ENCODE results near the gene TEDDM1.

Gene TEDDM1

DNA sequence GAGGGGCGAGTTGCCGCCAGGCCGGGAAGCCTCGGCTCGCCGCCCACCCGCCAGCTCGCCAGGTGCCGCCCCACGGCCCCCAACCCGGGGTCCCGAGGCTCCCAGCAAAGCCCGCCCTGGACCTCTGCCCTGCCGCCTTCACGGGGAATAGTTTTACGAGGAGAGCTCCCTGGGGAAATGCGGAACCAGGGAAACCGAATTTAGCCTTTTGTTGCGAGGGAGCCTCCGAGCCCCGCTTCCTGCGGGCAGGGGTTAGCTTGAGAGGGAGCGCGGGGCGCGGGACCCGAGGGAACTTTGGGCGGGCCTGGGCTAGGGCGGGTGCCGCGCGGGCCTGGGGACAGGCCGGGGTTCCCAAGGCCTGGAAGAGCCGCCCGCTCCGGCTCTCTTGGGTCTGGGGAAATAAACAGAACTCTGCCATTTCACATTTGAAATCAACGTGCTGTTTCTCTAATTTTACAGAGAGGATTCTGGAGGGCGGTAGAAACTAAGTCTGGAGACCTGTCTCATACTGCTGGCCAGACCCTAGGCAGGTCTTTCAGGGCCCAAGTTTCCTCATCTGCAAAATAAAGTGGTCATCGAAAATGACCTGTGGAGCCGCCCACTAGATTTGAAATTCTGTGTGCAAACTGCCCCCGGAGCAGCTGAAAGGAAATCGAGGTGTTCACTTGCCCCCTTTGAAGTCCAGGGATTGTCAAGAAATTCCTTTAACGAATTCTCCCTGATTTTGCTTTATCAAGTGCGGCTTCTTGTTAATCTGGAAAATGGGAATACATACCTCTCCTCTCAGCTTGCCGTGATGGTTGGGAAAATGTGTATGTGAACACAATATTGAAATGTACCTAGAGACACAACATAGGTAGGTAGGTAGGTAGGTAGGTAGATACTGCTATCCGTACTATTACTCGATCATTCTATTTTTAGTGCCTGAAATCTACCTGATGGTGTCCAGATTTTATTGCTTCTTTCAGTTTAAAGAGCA lies 8.1 kb downstream of the TEDDM1 start:
- TF ChIP-seq SPI1 (IDR thresholded peaks at IDR 0.05; ENCODE audit: low read depth, low read length) (0 out of 2 replicates have a peak, but pooled peaks have one; percentile 17), TAF1 (IDR thresholded peaks at IDR 0.05; ENCODE audit: low read depth, low read length) (no peak)
- FAIRE-seq = no peak
- DNase-seq (ENCODE audit: insufficient read length, low spot score) = no peak

DNA sequence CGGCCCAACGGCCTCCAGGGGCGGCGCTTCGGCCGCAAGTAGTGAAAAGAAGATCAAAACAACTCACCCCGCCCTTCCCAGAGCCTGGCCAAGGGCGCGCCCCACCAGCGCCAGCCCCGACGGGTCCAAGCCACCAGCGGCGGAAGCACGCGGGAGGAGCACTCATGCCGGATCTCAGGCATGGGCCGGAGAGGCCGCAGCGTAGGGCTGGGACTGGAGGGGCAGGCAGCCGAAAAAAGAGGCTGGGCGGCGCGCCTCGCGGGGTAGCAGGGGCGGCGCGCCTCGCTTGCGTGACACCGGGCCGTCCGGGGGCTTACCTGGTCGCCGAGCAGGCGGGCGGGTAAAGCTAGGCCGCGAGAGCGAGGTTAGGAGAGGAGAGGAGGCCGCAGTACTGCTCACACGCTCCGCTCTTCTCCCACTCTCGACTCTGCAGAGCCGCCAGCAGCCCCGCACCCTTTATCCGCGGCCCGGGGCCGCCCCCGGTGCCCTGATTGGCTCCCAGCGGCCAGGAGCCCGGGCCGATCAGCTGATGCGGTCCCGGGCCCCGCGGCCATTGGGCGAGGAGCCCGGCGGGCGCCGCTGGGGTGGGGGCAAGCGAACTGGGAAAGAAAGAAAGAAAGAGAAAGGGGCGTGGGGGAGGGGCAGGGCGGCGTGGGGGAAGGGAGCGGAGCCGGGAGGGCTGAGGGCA lies 9.0 kb downstream of the TEDDM1 start, which contains the start of gene GLUL:
Gene GLUL (minus strand): TSS at position 429 of the 688 bp plus-strand sequence. CDS start 3,053 bp downstream, outside the sequence.
- DNase-seq (ENCODE audit: insufficient read length, low spot score) (peak; percentile 78), FAIRE-seq (peak; percentile 62)
- TF ChIP-seq POLR2A (IDR thresholded peaks at IDR 0.05; ENCODE audit: low read depth, low read length) (peak; percentile 92), PAX5 (IDR thresholded peaks at IDR 0.05; ENCODE audit: insufficient read depth, low read length, severe bottlenecking) (no peak), POLR2AphosphoS5 (IDR thresholded peaks at IDR 0.05; ENCODE audit: low read depth, low read length) (peak; percentile 91), TAF1 (IDR thresholded peaks at IDR 0.05; ENCODE audit: low read depth, low read length) (peak; percentile 75)

DNA sequence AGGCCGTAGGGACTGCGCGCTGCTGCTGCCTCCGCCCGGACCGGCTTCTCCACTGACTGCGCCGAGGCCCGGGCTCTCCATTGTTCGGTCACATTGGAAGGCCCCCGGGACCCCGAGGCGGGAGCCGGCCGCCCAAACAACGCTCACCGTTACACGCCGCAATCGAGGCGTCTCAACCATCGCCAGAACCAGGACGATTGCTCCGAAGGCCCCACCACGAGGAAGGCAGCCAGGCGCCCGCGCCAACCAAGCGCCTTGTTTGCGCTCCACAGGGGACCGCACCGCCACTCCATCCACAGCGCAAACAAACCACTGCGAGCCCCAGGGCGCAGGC lies 9.5 kb downstream of the TEDDM1 start:
- DNase-seq (ENCODE audit: insufficient read length, low spot score) (no peak), FAIRE-seq (no peak)
- TF ChIP-seq PAX5 (IDR thresholded peaks at IDR 0.05; ENCODE audit: insufficient read depth, low read length, severe bottlenecking) = no peak
- no peak for TF ChIP-seq POLR2A (IDR thresholded peaks at IDR 0.05; ENCODE audit: low read depth, low read length)
- no peak for TF ChIP-seq SPI1 (IDR thresholded peaks at IDR 0.05; ENCODE audit: low read depth, low read length)
- TF ChIP-seq POLR2AphosphoS5 (IDR thresholded peaks at IDR 0.05; ENCODE audit: low read depth, low read length) = no peak
- no peak for TF ChIP-seq POU2F2 (IDR thresholded peaks at IDR 0.05; ENCODE audit: low read depth, low read length)
- TF ChIP-seq TAF1 (IDR thresholded peaks at IDR 0.05; ENCODE audit: low read depth, low read length) = no peak

DNA sequence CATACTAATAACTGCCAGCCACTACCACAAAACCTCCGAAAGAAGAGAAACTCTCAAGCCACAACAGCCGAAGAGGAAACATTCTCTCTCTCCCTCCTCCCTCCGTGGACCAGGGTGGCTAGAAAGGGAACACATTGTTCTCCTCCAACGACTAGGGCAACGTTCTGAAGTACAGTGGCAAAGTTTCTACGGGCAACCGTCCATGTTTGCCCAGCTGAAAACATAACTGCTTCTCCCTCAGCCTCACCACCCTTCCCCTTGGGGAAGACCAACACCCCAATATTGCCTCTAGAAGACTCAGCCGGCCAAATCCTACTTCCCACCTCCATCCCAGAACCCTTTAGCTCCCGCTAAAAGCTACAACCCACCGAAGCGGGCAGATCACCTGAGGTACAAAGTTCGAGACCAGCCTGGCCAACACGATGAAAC lies 10.8 kb downstream of the TEDDM1 start:
- peak; percentile 56 for FAIRE-seq
- TF ChIP-seq POLR2AphosphoS5 (IDR thresholded peaks at IDR 0.05; ENCODE audit: low read depth, low read length) (no peak), POU2F2 (IDR thresholded peaks at IDR 0.05; ENCODE audit: low read depth, low read length) (no peak), SPI1 (IDR thresholded peaks at IDR 0.05; ENCODE audit: low read depth, low read length) (no peak), PAX5 (IDR thresholded peaks at IDR 0.05; ENCODE audit: insufficient read depth, low read length, severe bottlenecking) (no peak), POLR2A (IDR thresholded peaks at IDR 0.05; ENCODE audit: low read depth, low read length) (no peak), TAF1 (IDR thresholded peaks at IDR 0.05; ENCODE audit: low read depth, low read length) (no peak)
- DNase-seq (ENCODE audit: insufficient read length, low spot score) = peak; percentile 28

DNA sequence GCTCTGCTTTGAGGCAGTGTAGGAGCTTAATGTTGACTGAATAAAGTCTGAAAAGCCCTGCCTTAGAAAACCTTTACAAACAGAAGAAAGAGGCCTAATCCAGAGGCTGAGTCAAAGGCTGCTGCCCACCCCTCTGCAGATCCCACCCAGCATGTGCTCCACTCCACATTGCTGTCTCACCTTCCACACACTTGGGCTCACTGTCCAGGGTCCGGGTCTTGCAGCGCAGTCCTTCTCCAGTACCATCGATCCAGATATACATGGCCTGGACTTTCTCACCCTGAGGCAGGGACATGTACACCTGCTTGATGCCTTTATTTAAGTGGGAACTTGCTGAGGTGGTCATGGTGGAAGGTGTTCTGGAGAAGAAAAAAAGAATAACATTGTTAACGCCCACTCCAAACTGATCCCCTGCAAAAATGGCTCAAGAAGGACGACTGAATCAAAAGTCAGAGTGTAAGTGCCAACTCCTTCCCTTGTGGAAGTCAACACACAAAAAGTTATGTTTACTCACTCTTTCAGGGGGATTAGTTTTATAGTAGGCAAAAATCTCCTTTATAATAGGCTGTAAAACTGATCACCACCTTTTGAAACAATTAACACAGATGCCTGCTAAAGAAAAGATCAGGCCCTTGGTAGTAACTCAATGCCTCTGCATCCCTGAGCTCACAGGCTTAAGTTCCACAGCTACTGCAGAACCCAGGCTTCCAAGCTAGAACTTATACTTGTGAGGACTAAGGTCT lies 11.9 kb downstream of the TEDDM1 start:
- TF ChIP-seq TAF1 (IDR thresholded peaks at IDR 0.05; ENCODE audit: low read depth, low read length) (no peak), POLR2A (IDR thresholded peaks at IDR 0.05; ENCODE audit: low read depth, low read length) (no peak), SPI1 (IDR thresholded peaks at IDR 0.05; ENCODE audit: low read depth, low read length) (no peak), POLR2AphosphoS5 (IDR thresholded peaks at IDR 0.05; ENCODE audit: low read depth, low read length) (no peak), PAX5 (IDR thresholded peaks at IDR 0.05; ENCODE audit: insufficient read depth, low read length, severe bottlenecking) (no peak), POU2F2 (IDR thresholded peaks at IDR 0.05; ENCODE audit: low read depth, low read length) (no peak)
- FAIRE-seq (peak; percentile 55), DNase-seq (ENCODE audit: insufficient read length, low spot score) (no peak)

DNA sequence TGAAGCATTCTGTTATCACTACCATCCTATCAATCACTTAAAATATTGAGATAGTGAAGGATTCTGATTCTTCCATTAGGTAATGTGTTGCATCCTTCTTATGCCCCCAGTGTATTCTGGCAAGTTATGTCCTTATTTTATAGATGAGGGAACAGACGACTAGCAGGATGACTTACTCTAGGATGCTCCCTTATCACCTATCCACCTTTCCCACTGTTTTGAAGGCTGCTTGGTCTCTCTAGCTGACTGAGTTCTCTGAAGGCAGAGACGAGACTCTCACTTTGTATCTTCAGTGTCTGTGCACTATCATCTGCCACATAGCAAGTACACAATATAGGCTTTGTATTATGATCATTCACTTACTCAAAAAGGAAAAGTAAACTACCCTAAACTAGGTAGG lies 12.9 kb downstream of the TEDDM1 start:
- no peak for DNase-seq (ENCODE audit: insufficient read length, low spot score)
- no peak for FAIRE-seq

DNA sequence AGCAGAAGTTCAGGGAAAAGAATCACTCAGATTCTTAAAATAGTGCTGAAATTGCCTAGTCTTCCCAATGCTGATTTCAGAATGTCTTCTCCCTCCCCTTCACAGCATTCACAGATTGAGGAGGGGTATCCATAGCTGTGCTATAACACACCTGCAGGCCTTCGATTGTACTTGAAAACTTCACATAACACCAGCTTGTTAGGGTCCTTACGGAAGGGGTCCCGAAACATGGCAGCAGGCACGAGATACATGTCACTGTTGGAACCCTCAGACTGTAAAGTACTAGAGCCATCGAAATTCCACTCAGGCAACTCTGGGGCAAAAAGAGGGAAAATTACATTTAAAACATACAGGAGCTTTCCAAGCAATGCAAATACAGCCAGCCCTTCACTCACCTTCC lies 13.5 kb downstream of the TEDDM1 start:
- FAIRE-seq (no peak), DNase-seq (ENCODE audit: insufficient read length, low spot score) (no peak)
- TF ChIP-seq TAF1 (IDR thresholded peaks at IDR 0.05; ENCODE audit: low read depth, low read length) (no peak), POU2F2 (IDR thresholded peaks at IDR 0.05; ENCODE audit: low read depth, low read length) (no peak), SPI1 (IDR thresholded peaks at IDR 0.05; ENCODE audit: low read depth, low read length) (no peak), POLR2A (IDR thresholded peaks at IDR 0.05; ENCODE audit: low read depth, low read length) (no peak), POLR2AphosphoS5 (IDR thresholded peaks at IDR 0.05; ENCODE audit: low read depth, low read length) (no peak), PAX5 (IDR thresholded peaks at IDR 0.05; ENCODE audit: insufficient read depth, low read length, severe bottlenecking) (no peak)

More for the DNA sequence above, 12.9 kb downstream of the TEDDM1 start:
- TF ChIP-seq POLR2A (IDR thresholded peaks at IDR 0.05; ENCODE audit: low read depth, low read length) = no peak
- TF ChIP-seq SPI1 (IDR thresholded peaks at IDR 0.05; ENCODE audit: low read depth, low read length) = no peak
- TF ChIP-seq TAF1 (IDR thresholded peaks at IDR 0.05; ENCODE audit: low read depth, low read length) = no peak

DNA sequence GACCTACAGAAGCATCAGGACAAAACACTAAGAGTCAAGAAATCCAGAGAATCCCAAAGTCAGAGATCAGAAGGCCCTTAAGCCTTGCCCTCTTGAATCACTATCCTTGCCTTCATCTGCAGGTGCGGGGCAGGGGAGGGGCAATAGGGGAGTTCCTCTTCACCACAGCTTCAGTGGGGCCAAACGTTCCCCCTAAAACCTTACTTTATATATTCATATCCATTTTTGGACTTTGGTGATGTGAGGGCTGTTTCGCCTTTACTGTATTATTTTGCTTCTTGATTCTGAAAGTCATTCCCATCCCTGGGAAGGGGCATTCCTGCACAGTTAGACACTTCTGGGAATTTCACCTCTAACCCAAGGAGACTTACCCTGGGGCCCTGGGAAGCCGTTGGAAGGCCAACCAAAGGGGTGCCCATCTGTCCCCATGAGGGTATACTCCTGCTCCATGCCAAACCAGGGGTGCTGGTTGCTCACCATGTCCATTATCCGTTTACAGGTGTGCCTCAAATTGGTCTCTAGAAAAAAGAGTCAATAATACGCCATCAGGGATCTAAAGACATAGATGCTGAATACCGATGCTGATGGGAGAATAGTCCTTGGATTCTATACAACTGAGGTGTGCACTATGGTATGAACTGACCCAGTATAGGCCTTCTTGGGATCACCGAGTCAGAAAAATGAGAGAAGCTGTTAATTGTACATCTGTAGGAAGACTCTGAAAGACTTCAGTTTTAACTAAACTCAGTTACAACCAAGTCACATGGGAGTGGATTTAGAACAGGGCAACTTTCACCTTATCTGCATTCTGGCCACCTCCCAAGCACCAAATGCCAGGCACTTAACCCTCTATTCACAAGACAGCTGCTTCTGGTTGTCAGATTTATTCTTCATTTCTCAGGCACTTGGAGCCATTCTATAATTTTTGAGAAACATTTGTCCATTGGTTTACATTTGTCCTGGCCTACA lies 14.3 kb downstream of the TEDDM1 start:
- no peak for TF ChIP-seq POLR2A (IDR thresholded peaks at IDR 0.05; ENCODE audit: low read depth, low read length)
- no peak for TF ChIP-seq TAF1 (IDR thresholded peaks at IDR 0.05; ENCODE audit: low read depth, low read length)
- TF ChIP-seq POLR2AphosphoS5 (IDR thresholded peaks at IDR 0.05; ENCODE audit: low read depth, low read length) = no peak
- no peak for TF ChIP-seq SPI1 (IDR thresholded peaks at IDR 0.05; ENCODE audit: low read depth, low read length)
- TF ChIP-seq PAX5 (IDR thresholded peaks at IDR 0.05; ENCODE audit: insufficient read depth, low read length, severe bottlenecking) = no peak
- TF ChIP-seq POU2F2 (IDR thresholded peaks at IDR 0.05; ENCODE audit: low read depth, low read length) = no peak
- FAIRE-seq = no peak
- DNase-seq (ENCODE audit: insufficient read length, low spot score) = no peak
